Muscle layer of colon (tissue), 2 donors: ENCODE measurements around the gene ZBP1.

ENCODE experiments used
- H3K27ac ChIP-seq: one replicate; pipeline ENCODE4 v1.7.0; 2013; ENCODE audit warnings: low read depth, mild to moderate bottlenecking, low read length, moderate library complexity
- H3K27me3 ChIP-seq, 2 donors: one replicate each; pipeline ENCODE4 v1.7.0; 2013; ENCODE audit warnings: low read length in 2 of 2, mild to moderate bottlenecking in 2 of 2; ENCODE audit not compliant: insufficient read depth in 2 of 2, control insufficient read depth in 1 of 2
- H3K36me3 ChIP-seq: one replicate; pipeline ENCODE4 v1.7.0; 2013; ENCODE audit warnings: mild to moderate bottlenecking, low read length; ENCODE audit not compliant: insufficient read depth
- H3K4me1 ChIP-seq: one replicate; pipeline ENCODE4 v1.7.0; 2013; ENCODE audit warnings: mild to moderate bottlenecking, low read length; ENCODE audit not compliant: insufficient read depth
- H3K4me3 ChIP-seq, 2 donors: one replicate each; pipeline ENCODE4 v1.7.0; 2013; ENCODE audit warnings: low read length in 2 of 2, low read depth in 1 of 2, mild to moderate bottlenecking in 1 of 2, moderate library complexity in 1 of 2
- H3K9ac ChIP-seq: one replicate; pipeline ENCODE4 v1.7.0; 2013; ENCODE audit warnings: low read length
- H3K9me3 ChIP-seq: one replicate; pipeline ENCODE4 v1.7.0; 2013; ENCODE audit warnings: mild to moderate bottlenecking, low read length
- donor health status: abdominal sarcoma.
- donor health status: Adenocarcinoma of cecum.

Gene ZBP1

GRCh38 chr20:57656821-57657534 is 36.8 kb upstream of the ZBP1 start:
- H3K9me3 ChIP-seq = no peaks in the 10 kb centered on the region
- no peak overlapping the region for H3K9ac ChIP-seq
- H3K36me3 ChIP-seq = peaks cover 3% of the 10 kb centered on the region
- H3K4me1 ChIP-seq = no peaks in the 10 kb centered on the region
- no peaks in the 10 kb centered on the region for H3K27me3 ChIP-seq
- H3K27ac ChIP-seq = no peak overlapping the region
- no peak overlapping the region for H3K4me3 ChIP-seq

- Histone ChIP-seq H3K9ac (no peak overlapping the region), H3K9me3 (no peaks in the 10 kb centered on the region), H3K27ac (no peak overlapping the region), H3K27me3 (no peaks in the 10 kb centered on the region), H3K4me1 (no peaks in the 10 kb centered on the region), H3K4me3 (no peak overlapping the region), H3K36me3 (peaks cover 6% of the 10 kb centered on the region)
Measured at GRCh38 chr20:57656252-57656820, 36.1 kb upstream of the ZBP1 start.

- Histone ChIP-seq H3K36me3 (peaks cover 6% of the 10 kb centered on the region), H3K27ac (no peak overlapping the region), H3K27me3 (no peaks in the 10 kb centered on the region), H3K4me3 (no peak overlapping the region), H3K9me3 (no peaks in the 10 kb centered on the region), H3K9ac (no peak overlapping the region), H3K4me1 (no peaks in the 10 kb centered on the region)
Measured at GRCh38 chr20:57655809-57656155, 35.6 kb upstream of the ZBP1 start.

GRCh38 chr20:57654998-57655808 is 35.0 kb upstream of the ZBP1 start:
- Histone ChIP-seq H3K36me3 (peaks cover 6% of the 10 kb centered on the region), H3K9ac (no peak overlapping the region), H3K4me3 (no peak overlapping the region), H3K27me3 (no peaks in the 10 kb centered on the region), H3K27ac (no peak overlapping the region), H3K9me3 (no peaks in the 10 kb centered on the region), H3K4me1 (no peaks in the 10 kb centered on the region)

GRCh38 chr20:57654363-57654997 is 34.3 kb upstream of the ZBP1 start:
- H3K36me3 ChIP-seq = peaks cover 6% of the 10 kb centered on the region
- H3K9ac ChIP-seq = no peak overlapping the region
- no peaks in the 10 kb centered on the region for H3K4me1 ChIP-seq
- no peaks in the 10 kb centered on the region for H3K9me3 ChIP-seq
- H3K27ac ChIP-seq = no peak overlapping the region
- H3K27me3 ChIP-seq = no peaks in the 10 kb centered on the region
- no peak overlapping the region for H3K4me3 ChIP-seq

- Histone ChIP-seq H3K9ac (no peak overlapping the region), H3K36me3 (peaks cover 6% of the 10 kb centered on the region)
Measured at GRCh38 chr20:57653910-57654309, 33.7 kb upstream of the ZBP1 start.

GRCh38 chr20:57653546-57653900 is 33.3 kb upstream of the ZBP1 start:
- no peaks in the 10 kb centered on the region for H3K27me3 ChIP-seq
- H3K9ac ChIP-seq = no peak overlapping the region
- H3K4me1 ChIP-seq = no peaks in the 10 kb centered on the region
- H3K4me3 ChIP-seq = no peak overlapping the region
- no peak overlapping the region for H3K27ac ChIP-seq
- peaks cover 6% of the 10 kb centered on the region for H3K36me3 ChIP-seq
- no peaks in the 10 kb centered on the region for H3K9me3 ChIP-seq

More at GRCh38 chr20:57653910-57654309, 33.7 kb upstream of the ZBP1 start:
- Histone ChIP-seq H3K4me3 (no peak overlapping the region), H3K9me3 (no peaks in the 10 kb centered on the region), H3K4me1 (no peaks in the 10 kb centered on the region), H3K27ac (no peak overlapping the region), H3K27me3 (no peaks in the 10 kb centered on the region)

GRCh38 chr20:57652606-57653545 is 32.6 kb upstream of the ZBP1 start:
- Histone ChIP-seq H3K27me3 (no peaks in the 10 kb centered on the region), H3K36me3 (peaks cover 6% of the 10 kb centered on the region), H3K9ac (no peak overlapping the region), H3K4me3 (no peak overlapping the region), H3K4me1 (no peaks in the 10 kb centered on the region), H3K9me3 (no peaks in the 10 kb centered on the region), H3K27ac (no peak overlapping the region)

GRCh38 chr20:57651881-57652605 is 31.8 kb upstream of the ZBP1 start:
- H3K9ac ChIP-seq = no peak overlapping the region
- H3K27me3 ChIP-seq = no peaks in the 10 kb centered on the region
- no peak overlapping the region for H3K4me3 ChIP-seq
- H3K9me3 ChIP-seq = no peaks in the 10 kb centered on the region
- H3K27ac ChIP-seq = no peak overlapping the region
- H3K4me1 ChIP-seq = no peaks in the 10 kb centered on the region
- H3K36me3 ChIP-seq = peaks cover 6% of the 10 kb centered on the region

GRCh38 chr20:57650756-57651483 is 30.7 kb upstream of the ZBP1 start:
- Histone ChIP-seq H3K9ac (no peak overlapping the region), H3K36me3 (peaks cover 6% of the 10 kb centered on the region), H3K27ac (no peak overlapping the region), H3K4me3 (no peak overlapping the region), H3K9me3 (no peaks in the 10 kb centered on the region), H3K27me3 (no peaks in the 10 kb centered on the region), H3K4me1 (no peaks in the 10 kb centered on the region)
